Measurements from ENCODE around the gene GAGE10. TPM values are rescaled to one million over a fixed set of nuclear protein-coding genes. Genes with fewer than 3 reads are reported as not detected.
A peak's percentile ranks its signal among the peaks of the same experiment; 100 is the strongest.

Gene GAGE10
- total RNA-seq, 1 experiment from 2014 or later = not detected

DNA sequence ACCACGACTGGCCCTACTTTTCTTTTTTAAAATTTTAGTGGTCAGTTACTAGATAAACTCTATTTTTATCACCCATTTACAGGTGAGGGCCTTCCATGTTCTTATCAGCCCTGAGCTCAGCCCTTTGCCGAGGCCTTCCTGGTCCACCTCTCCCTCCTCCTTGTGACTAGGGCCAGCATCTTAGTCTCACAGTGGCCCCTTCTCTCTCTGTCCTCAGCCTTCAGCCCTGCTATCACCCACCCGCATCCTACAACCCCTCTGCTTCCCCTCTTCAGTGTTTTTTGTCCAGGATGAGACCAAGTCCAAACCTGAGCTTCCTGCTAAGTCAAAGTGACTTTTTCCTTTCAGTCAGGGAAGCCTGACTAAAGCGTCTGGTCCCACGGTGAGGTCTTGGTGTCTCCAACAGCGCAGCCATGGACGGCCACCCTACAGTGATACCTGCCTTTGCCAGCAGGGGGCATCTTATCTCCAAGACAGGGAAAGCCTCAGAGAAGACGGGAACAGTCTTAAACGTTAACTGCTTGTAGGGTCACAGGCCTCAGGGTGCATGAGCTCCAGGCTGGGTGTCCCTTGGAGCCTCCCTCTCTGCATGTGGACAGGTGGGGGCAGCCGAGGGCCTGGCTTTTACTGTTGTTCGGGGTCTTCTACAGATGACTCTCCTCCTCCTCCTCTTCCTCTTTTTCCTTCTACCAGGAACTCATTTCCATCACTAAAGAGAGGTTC is 11.7 kb upstream of the GAGE10 start:
- RAD21 ChIA-PET (ENCODE audit: low non-redundant PET in 1 of 2, low total read pairs in 2 of 2, uncharacterized antibody in 2 of 2, unreplicated experiment in 2 of 2) = no interaction called here
- no TSS peak for BruUV-seq (replicated peaks)
- peak; percentile 51 for DNase-seq (ENCODE audit: low read depth, low spot score)
- no peak for TF ChIP-seq ZNF274 (IDR thresholded peaks at IDR 0.05; ENCODE audit: low read depth, low read length)
- peak; percentile 54 to 63 (median 60); a peak in 5 of 6 replicates for TF ChIP-seq CTCF (IDR thresholded peaks at IDR 0.05 in 2 of 3, conservative IDR thresholded peaks at IDR 0.05 in 1 of 3; ENCODE audit: borderline replicate concordance in 1 of 3, insufficient read depth in 1 of 3, low read depth in 2 of 3, low read length in 2 of 3)
- TF ChIP-seq CEBPB (IDR thresholded peaks at IDR 0.05; ENCODE audit: low read depth) = no peak
- no peak for TF ChIP-seq FOSL1 (IDR thresholded peaks at IDR 0.05; ENCODE audit: low read depth)
- TF ChIP-seq SP1 (IDR thresholded peaks at IDR 0.05; ENCODE audit: low read depth) = no peak
- TF ChIP-seq EGR1 (IDR thresholded peaks at IDR 0.05; ENCODE audit: low read depth) = no peak
- TF ChIP-seq ELF1 (IDR thresholded peaks at IDR 0.05; ENCODE audit: borderline replicate concordance, low read depth) = no peak
- TF ChIP-seq ATF3 (IDR thresholded peaks at IDR 0.05) = no peak
- no peak for TF ChIP-seq EZH2phosphoT487 (IDR thresholded peaks at IDR 0.05; ENCODE audit: borderline replicate concordance)
- peak; percentile 61 for TF ChIP-seq RAD21 (IDR thresholded peaks at IDR 0.05; ENCODE audit: low read depth)
- TF ChIP-seq JUND (IDR thresholded peaks at IDR 0.05) = no peak
- no peak for TF ChIP-seq POLR2AphosphoS5 (IDR thresholded peaks at IDR 0.05; ENCODE audit: low read depth, low read length)
- TF ChIP-seq, protein P1, sequence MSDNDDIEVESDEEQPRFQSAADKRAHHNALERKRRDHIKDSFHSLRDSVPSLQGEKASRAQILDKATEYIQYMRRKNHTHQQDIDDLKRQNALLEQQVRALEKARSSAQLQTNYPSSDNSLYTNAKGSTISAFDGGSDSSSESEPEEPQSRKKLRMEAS (IDR thresholded peaks at IDR 0.05) = no peak
- no peak for TF ChIP-seq ZFX (IDR thresholded peaks at IDR 0.05)
- TF ChIP-seq CBX3 (IDR thresholded peaks at IDR 0.05; ENCODE audit: low read depth) = no peak
- TF ChIP-seq EZH2 (IDR thresholded peaks at IDR 0.05) = no peak
- TF ChIP-seq, protein P2, sequence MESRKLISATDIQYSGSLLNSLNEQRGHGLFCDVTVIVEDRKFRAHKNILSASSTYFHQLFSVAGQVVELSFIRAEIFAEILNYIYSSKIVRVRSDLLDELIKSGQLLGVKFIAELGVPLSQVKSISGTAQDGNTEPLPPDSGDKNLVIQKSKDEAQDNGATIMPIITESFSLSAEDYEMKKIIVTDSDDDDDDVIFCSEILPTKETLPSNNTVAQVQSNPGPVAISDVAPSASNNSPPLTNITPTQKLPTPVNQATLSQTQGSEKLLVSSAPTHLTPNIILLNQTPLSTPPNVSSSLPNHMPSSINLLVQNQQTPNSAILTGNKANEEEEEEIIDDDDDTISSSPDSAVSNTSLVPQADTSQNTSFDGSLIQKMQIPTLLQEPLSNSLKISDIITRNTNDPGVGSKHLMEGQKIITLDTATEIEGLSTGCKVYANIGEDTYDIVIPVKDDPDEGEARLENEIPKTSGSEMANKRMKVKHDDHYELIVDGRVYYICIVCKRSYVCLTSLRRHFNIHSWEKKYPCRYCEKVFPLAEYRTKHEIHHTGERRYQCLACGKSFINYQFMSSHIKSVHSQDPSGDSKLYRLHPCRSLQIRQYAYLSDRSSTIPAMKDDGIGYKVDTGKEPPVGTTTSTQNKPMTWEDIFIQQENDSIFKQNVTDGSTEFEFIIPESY (IDR thresholded peaks at IDR 0.05; ENCODE audit: extremely low read depth, insufficient replicate concordance, low read length) = no peak
- no peak for TF ChIP-seq TCF7L2 (IDR thresholded peaks at IDR 0.05; ENCODE audit: borderline replicate concordance, extremely low read depth, insufficient read depth, insufficient read length)
- no peak for TF ChIP-seq SIN3A (IDR thresholded peaks at IDR 0.05; ENCODE audit: low read depth)
- TF ChIP-seq, protein P3, sequence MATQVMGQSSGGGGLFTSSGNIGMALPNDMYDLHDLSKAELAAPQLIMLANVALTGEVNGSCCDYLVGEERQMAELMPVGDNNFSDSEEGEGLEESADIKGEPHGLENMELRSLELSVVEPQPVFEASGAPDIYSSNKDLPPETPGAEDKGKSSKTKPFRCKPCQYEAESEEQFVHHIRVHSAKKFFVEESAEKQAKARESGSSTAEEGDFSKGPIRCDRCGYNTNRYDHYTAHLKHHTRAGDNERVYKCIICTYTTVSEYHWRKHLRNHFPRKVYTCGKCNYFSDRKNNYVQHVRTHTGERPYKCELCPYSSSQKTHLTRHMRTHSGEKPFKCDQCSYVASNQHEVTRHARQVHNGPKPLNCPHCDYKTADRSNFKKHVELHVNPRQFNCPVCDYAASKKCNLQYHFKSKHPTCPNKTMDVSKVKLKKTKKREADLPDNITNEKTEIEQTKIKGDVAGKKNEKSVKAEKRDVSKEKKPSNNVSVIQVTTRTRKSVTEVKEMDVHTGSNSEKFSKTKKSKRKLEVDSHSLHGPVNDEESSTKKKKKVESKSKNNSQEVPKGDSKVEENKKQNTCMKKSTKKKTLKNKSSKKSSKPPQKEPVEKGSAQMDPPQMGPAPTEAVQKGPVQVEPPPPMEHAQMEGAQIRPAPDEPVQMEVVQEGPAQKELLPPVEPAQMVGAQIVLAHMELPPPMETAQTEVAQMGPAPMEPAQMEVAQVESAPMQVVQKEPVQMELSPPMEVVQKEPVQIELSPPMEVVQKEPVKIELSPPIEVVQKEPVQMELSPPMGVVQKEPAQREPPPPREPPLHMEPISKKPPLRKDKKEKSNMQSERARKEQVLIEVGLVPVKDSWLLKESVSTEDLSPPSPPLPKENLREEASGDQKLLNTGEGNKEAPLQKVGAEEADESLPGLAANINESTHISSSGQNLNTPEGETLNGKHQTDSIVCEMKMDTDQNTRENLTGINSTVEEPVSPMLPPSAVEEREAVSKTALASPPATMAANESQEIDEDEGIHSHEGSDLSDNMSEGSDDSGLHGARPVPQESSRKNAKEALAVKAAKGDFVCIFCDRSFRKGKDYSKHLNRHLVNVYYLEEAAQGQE (IDR thresholded peaks at IDR 0.05; ENCODE audit: low read depth) = no peak

More for the DNA sequence above, 11.7 kb upstream of the GAGE10 start:
- ChIA-PET CTCF (interaction anchor here (0.6 to 1.4 kb wide), 6 partner anchors 23 to 547 kb away, joined by 3 to 5 read pairs (median 4); no protein-coding TSS in a partner anchor), POLR2A (no interaction called here)
- H3K79me2 ChIP-seq (ENCODE audit: insufficient read depth, low read length) = no peaks in the 10 kb centered on the region
- H3K27me3 ChIP-seq (ENCODE audit: insufficient read depth, low read length) = no peaks in the 10 kb centered on the region
- no peak overlapping the region for H2AFZ ChIP-seq (ENCODE audit: low read depth, low read length, poor library complexity, severe bottlenecking)
- H3K4me2 ChIP-seq (ENCODE audit: low read length) = peak overlapping the region; percentile 24; the same call in 1 of the 2 replicates
- H3K27ac ChIP-seq (ENCODE audit: low read depth, low read length) = no peak overlapping the region
- intact Hi-C loops (cut with micrococcal nuclease) = loop anchor here (5.0 kb wide), 1 partner anchor 461 kb away; no protein-coding TSS in a partner anchor
- H4K20me1 ChIP-seq (ENCODE audit: insufficient read depth) = no peaks in the 10 kb centered on the region
- H3K4me1 ChIP-seq (ENCODE audit: control insufficient read depth in 1 of 2, insufficient read depth in 2 of 2, low read length in 2 of 2) = no peaks in the 10 kb centered on the region
- H3K9me3 ChIP-seq (ENCODE audit: control insufficient read depth in 1 of 2, insufficient read depth in 1 of 2, low read depth in 1 of 2, low read length in 2 of 2) = no peaks in the 10 kb centered on the region
- H3K36me3 ChIP-seq (ENCODE audit: control insufficient read depth in 1 of 2, insufficient read depth in 2 of 2, low read length in 2 of 2) = no peaks in the 10 kb centered on the region
- H3K9me2 ChIP-seq (ENCODE audit: insufficient read depth) = no peaks in the 10 kb centered on the region
- peak; percentile 97 for ATAC-seq
- H3K9ac ChIP-seq (ENCODE audit: low read length) = no peak overlapping the region
- H3K4me3 ChIP-seq (replicated peaks in 1 of 2; ENCODE audit: low read depth in 1 of 2, low read length in 2 of 2) = no peak overlapping the region
